ENCODE results near the gene WWTR1.

The WWTR1 gene

GRCh38 chr3:149567381-149567780 is 90.4 kb downstream of the WWTR1 start:
- DNase-seq (ENCODE audit: low read depth) = no peak

DNA sequence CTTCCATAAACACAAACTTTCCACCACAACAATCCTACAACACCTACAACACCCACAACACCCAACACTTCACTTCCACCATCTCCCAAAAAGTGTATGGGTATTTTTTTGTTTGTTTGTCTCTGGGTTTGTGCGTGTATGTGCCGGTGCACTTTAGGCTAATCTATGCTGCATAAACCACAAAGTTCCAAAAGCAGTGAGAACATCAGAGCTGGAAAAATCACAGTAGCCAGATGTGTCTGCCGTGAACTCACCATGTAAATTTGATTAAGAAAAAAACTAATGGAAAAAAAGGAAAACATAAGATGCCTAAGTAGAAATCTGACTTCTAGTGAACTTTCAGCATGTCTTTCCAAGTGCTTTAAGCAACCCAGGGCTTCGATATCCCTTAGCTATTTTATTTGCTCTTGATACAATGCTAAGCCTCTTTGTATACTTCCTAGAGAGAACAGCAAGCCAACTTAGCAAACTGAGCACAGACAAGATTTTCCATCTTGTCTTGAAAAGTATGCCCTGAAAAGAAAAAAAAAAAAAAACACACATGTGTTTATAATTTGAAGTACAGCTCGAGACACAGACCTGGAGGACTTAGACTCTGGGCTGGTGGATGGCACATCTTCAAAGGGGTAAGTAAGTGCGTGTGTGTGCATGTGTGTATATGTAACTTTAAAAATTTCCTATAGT is 91.4 kb downstream of the WWTR1 start:
- DNase-seq (ENCODE audit: low read depth) = no peak

DNA sequence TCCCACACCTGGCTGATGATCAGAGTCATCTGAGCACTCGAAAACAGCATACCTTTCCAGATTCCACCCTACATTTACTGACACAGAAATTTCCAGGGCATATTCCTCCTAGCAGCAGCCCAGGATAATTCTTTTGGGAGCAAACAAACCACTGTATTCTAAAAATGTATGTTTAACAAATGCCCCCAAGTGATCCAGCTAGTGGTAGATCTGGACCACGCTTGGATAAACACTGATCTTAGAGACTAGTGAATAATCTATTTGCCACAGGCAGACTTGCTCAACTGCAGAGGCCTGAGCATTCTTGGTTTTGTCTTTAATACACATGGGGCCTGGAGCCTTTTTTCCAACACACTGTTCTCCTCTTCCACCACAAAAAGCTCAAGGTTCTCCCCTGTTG is 93.7 kb downstream of the WWTR1 start:
- no peak for DNase-seq (ENCODE audit: low read depth)

GRCh38 chr3:149563114-149563513 is 94.7 kb downstream of the WWTR1 start:
- no peak for DNase-seq (ENCODE audit: low read depth)

DNA sequence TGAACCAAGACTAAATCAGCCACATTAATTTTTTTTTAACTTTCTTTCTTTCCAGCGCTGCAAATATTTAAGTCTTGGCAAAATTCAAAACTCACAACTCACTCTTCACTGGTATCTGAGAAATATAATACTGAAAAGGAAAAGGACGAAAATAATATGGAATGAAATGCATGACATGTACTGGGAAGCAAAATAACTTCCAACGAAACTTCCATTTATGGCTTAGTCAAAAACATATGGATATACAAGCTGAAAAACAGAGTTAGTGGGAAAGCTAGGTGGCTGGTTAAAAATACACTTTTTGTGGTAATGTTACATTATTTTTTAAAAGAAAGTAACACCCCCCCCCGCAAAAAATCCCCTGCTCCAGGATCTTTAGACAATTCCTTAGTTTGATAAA is 97.2 kb downstream of the WWTR1 start:
- no peak for DNase-seq (ENCODE audit: low read depth)

GRCh38 chr3:149560001-149560400 is 97.8 kb downstream of the WWTR1 start:
- DNase-seq (ENCODE audit: low read depth) = no peak

DNA sequence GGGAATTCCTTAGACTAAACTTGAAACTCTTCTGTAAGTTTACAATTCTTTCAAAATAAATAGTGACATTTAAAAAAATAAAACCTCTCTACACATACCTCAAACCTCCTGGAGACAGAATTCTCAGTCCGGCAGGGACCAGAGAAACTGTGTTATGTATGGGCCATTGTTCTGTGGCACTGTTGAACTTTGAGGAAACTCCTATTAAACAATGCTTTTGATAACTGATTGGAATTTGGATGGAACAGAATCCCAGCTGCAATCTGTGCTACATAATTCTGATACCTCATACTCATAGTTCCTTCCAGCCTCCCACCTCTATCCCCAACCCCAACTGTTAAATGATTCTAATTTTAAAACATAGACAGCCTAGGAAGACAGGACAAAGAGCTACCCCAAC is 98.3 kb downstream of the WWTR1 start:
- no peak for DNase-seq (ENCODE audit: low read depth)

GRCh38 chr3:149555927-149556326 is 101.9 kb downstream of the WWTR1 start:
- DNase-seq (ENCODE audit: low read depth) = no peak

- DNase-seq (ENCODE audit: low read depth) = no peak
Measured at GRCh38 chr3:149554826-149555225, 103.0 kb downstream of the WWTR1 start.

- no peak for DNase-seq (ENCODE audit: low read depth)
Measured at GRCh38 chr3:149553781-149554451, 103.9 kb downstream of the WWTR1 start.

DNA sequence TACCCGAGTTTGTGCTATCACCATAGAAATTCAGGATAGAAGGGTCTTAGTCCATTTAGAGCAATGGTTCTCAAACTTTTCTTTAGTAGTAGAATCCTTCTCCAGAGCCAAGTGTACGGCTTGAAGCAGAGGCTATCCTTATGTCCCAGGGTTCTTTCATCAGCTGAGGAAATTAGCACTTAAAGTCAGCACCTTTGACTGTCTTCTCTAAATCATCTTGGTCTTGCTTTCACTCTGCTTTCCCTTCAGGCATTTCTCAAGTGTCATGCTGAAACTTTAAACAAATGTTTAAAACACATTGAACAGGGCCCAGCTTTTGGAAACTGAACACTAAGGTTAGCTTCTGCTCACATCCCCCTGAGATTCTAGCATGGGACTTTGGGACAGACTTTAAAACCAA is 105.1 kb downstream of the WWTR1 start:
- no peak for DNase-seq (ENCODE audit: low read depth)

- DNase-seq (ENCODE audit: low read depth) = no peak
Measured at GRCh38 chr3:149551500-149551899, 106.3 kb downstream of the WWTR1 start.

GRCh38 chr3:149548669-149549065 is 109.2 kb downstream of the WWTR1 start:
- no peak for DNase-seq (ENCODE audit: low read depth)

- no peak for DNase-seq (ENCODE audit: low read depth)
Measured at GRCh38 chr3:149547954-149548668, 109.7 kb downstream of the WWTR1 start.

GRCh38 chr3:149547413-149547812 is 110.4 kb downstream of the WWTR1 start:
- no peak for DNase-seq (ENCODE audit: low read depth)

- no peak for DNase-seq (ENCODE audit: low read depth)
Measured at GRCh38 chr3:149545049-149545448, 112.8 kb downstream of the WWTR1 start.

GRCh38 chr3:149542375-149543312 is 115.2 kb downstream of the WWTR1 start:
- DNase-seq (ENCODE audit: low read depth) = no peak

DNA sequence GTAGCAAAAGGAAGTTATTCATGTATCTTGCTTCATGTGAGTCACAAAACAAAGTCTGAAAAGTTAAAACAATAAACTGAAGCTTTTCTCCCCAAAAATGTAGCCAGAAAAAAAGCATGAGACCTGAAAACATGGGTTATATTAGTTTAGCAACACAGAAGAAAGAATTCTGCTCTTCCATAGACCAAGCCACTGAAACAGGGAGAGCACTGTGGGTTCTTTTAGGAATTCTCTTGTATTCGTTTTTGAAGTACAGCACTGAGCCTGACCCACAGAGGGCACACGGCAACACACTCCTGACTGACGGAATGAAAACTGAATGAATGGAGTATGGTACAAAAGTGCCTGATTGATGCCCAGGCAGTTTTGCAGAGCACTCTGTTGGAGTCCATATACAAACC is 116.7 kb downstream of the WWTR1 start:
- no peak for DNase-seq (ENCODE audit: low read depth)

- no peak for DNase-seq (ENCODE audit: low read depth)
Measured at GRCh38 chr3:149538371-149538770, 119.5 kb downstream of the WWTR1 start.

- no peak for DNase-seq (ENCODE audit: low read depth)
Measured at GRCh38 chr3:149536429-149536828, 121.4 kb downstream of the WWTR1 start.

- DNase-seq (ENCODE audit: low read depth) = no peak
Measured at GRCh38 chr3:149535333-149535685, 122.5 kb downstream of the WWTR1 start.

GRCh38 chr3:149534671-149535332 is 123.0 kb downstream of the WWTR1 start:
- DNase-seq (ENCODE audit: low read depth) = no peak
